Calu3 (cell line): ENCODE results near the gene AP1M1. TPM values are rescaled to one million over a fixed set of nuclear protein-coding genes. Genes with fewer than 3 reads are reported as not detected.
A peak's percentile ranks its signal among the peaks of the same experiment; 100 is the strongest.

Experiments
- Bru-seq: library from RNA; stranded (reverse); fragments of 400-500 nt; gene quantifications from one replicate; lab custom pipeline; 2021; lab: Mats Ljungman, UMichigan
- BruChase-seq, 2 experiments: library from RNA; stranded (reverse); fragments of 400-500 nt; gene quantifications; one replicate each; lab custom pipeline; 2021; lab: Mats Ljungman, UMichigan
- BruUV-seq: library from RNA; stranded (reverse); fragments of 400-500 nt; replicated peaks from 2 replicates; lab custom pipeline; 2021; lab: Mats Ljungman, UMichigan
- CTCF ChIA-PET: fragments of 300-600 bp; sonication (Branson Sonifier 250); formaldehyde crosslinking; loops from one replicate; lab custom pipeline; 2022; ENCODE audit warnings: antibody characterized with exemption; lab: Charles Lee
- DNase-seq: peaks from one replicate; pipeline ENCODE4 v3.0.0; 2022
- H3K27ac Mint-ChIP-seq: one replicate; pipeline ENCODE4 v1.8.0; 2022; ENCODE audit warnings: mixed read lengths; ENCODE audit not compliant: unreplicated experiment
- H3K27me3 Mint-ChIP-seq: one replicate; pipeline ENCODE4 v1.8.0; 2022; ENCODE audit warnings: mixed read lengths; ENCODE audit not compliant: unreplicated experiment
- H3K36me3 Mint-ChIP-seq: one replicate; pipeline ENCODE4 v1.8.0; 2022; ENCODE audit warnings: mild to moderate bottlenecking, moderate library complexity, mixed read lengths; ENCODE audit not compliant: insufficient read depth, unreplicated experiment
- H3K4me1 Mint-ChIP-seq: one replicate; pipeline ENCODE4 v1.8.0; 2022; ENCODE audit warnings: mild to moderate bottlenecking, low read depth, mixed read lengths; ENCODE audit not compliant: unreplicated experiment
- H3K4me3 Mint-ChIP-seq: one replicate; pipeline ENCODE4 v1.8.0; 2022; ENCODE audit warnings: mild to moderate bottlenecking, low read depth, moderate library complexity, mixed read lengths; ENCODE audit not compliant: unreplicated experiment
- H3K9me3 Mint-ChIP-seq: one replicate; pipeline ENCODE4 v1.8.0; 2022; ENCODE audit warnings: low read depth, mixed read lengths; ENCODE audit not compliant: unreplicated experiment
- CTCF ChIP-seq: fragments of 200-600 bp; IDR thresholded peaks from one replicate; pipeline ENCODE4 v1.8.0; 2022; ENCODE audit warnings: antibody characterized with exemption; ENCODE audit not compliant: unreplicated experiment
- intact Hi-C: fragments of 100-400 bp; cut with micrococcal nuclease; formaldehyde crosslinking; loops from one replicate; pipeline ENCODE4 v1.10.0; 2022; ENCODE audit not compliant: unreplicated experiment
- long read RNA-seq: library from polyadenylated mRNA; stranded (forward); transcript quantifications from one replicate; pipeline ENCODE4 v2.0.0, GENCODE V29; 2022
- total RNA-seq: library from RNA; stranded (reverse); gene quantifications from 2 replicates; pipeline ENCODE4 v1.2.3, GENCODE V29; 2022

AP1M1 gene
- total RNA-seq (28.7 and 31.5 TPM in 2 replicates), Bru-seq, nascent RNA (percentile 53 among the genes with signal in this experiment), BruChase-seq, experiment 1, labeled RNA remaining after a 6-hour chase (percentile 61 among the genes with signal in this experiment), BruChase-seq, experiment 2, labeled RNA remaining after a 2-hour chase (percentile 62 among the genes with signal in this experiment)
- long read RNA-seq, full-length matches to known transcripts, result 22 of 30 reads
- long read RNA-seq, partial matches to known transcripts, result 3 of 30 reads
- long read RNA-seq, other reads (novel, unspliced or antisense), result 5 of 30 reads

DNA sequence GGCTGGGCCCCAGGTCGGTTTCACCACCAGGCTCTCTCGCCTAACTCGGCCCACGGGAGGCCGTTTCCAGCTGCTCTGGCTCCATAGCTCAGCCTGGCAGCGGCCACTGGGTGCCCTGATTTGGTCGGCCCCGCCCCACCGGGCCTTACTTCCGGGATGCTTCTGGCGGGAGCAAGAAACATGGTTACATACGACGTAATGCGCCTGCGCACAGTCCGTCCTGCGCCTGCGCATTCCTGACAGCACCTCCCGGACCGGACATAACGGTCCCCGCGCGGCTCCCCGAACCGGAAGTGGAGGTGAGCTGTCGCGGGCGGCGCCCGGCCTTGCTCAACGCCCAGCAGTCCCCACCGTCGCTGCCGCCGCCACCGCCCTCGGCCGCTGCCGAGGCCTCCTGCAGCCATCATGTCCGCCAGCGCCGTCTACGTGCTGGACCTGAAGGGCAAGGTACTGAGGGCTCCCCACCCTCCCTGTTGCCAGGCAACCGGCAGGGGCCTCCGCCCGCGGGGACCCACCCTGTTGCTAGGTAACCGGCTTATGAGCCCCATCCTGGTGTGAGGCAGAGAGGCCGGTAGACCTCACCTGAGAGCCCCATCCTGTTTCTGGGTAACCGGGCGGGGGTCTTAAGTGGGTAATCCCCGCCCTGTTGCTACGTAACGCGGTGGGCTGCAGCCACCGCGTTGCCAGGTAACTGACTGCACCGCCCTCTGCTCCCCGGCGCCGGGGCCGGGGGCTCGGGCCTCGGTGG is at the start of gene AP1M1:
Gene AP1M1 (plus strand): TSS at position 290 of the 748 bp plus-strand sequence. CDS start 116 bp downstream, at position 406.
- H3K27ac Mint-ChIP-seq, result peak within 1 kb of the TSS; percentile 86
- intact Hi-C loops, result no loop called here
- no peaks in the 10 kb centered on the region for H3K9me3 Mint-ChIP-seq
- H3K36me3 Mint-ChIP-seq, result peaks cover 28% of the 10 kb centered on the region
- no peak for TF ChIP-seq CTCF
- peak; percentile 96 for DNase-seq
- no peaks in the 10 kb centered on the region for H3K27me3 Mint-ChIP-seq
- H3K4me3 Mint-ChIP-seq, result peak within 1 kb of the TSS; percentile 81
- no TSS peak for BruUV-seq
- peaks cover 16% of the 10 kb centered on the region for H3K4me1 Mint-ChIP-seq
- CTCF ChIA-PET, result interaction anchor here (0.6 to 1.2 kb wide), 6 partner anchors 10 to 212 kb away, joined by 3 to 4 read pairs (median 3); partner anchors contain the start of gene FAM32A

DNA sequence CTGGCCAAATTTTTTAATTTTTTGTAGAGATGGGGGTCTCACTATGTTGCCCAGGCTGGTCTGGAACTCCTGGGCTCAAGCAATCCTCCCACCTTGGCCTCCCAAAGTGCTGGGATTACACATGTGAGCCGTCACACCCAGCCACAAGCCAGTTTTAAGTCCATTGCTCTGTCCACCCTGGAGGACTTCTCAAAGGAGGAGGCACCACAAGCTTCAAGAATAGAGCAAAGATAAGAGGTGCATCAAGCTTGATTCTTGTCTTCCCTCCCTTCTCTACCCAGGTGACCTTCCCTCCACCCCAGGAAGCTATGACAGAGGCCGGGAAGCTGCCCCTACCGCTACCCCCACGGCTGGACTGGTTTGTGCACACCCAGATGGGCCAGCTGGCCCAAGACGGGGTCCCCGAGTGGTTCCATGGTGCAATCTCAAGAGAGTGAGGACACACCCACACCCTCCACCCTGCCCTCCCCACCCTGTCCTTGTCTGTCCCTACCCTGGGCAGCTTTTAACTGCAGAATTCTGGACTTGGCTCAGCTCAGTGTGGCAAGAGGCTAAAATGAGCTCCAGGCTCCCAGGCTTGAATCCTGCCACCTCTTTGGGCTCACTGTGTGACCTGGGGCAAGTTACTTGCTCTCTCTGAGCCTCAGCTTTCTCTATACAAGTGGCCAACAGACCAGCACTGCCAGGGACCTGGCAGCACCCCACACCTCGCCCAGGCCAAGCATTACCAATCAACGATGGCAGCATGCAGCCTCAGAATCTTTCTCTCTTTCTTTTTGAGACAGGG is 49.1 kb upstream of the AP1M1 start:
- H3K27ac Mint-ChIP-seq, result no peak overlapping the region
- intact Hi-C loops, result no loop called here
- H3K27me3 Mint-ChIP-seq, result no peaks in the 10 kb centered on the region
- no TSS peak for BruUV-seq
- DNase-seq, result no peak
- peaks cover 59% of the 10 kb centered on the region for H3K36me3 Mint-ChIP-seq
- CTCF ChIA-PET, result no interaction called here
- no peak overlapping the region for H3K4me3 Mint-ChIP-seq
- no peaks in the 10 kb centered on the region for H3K9me3 Mint-ChIP-seq
- H3K4me1 Mint-ChIP-seq, result peaks cover 5% of the 10 kb centered on the region
- TF ChIP-seq CTCF, result no peak

DNA sequence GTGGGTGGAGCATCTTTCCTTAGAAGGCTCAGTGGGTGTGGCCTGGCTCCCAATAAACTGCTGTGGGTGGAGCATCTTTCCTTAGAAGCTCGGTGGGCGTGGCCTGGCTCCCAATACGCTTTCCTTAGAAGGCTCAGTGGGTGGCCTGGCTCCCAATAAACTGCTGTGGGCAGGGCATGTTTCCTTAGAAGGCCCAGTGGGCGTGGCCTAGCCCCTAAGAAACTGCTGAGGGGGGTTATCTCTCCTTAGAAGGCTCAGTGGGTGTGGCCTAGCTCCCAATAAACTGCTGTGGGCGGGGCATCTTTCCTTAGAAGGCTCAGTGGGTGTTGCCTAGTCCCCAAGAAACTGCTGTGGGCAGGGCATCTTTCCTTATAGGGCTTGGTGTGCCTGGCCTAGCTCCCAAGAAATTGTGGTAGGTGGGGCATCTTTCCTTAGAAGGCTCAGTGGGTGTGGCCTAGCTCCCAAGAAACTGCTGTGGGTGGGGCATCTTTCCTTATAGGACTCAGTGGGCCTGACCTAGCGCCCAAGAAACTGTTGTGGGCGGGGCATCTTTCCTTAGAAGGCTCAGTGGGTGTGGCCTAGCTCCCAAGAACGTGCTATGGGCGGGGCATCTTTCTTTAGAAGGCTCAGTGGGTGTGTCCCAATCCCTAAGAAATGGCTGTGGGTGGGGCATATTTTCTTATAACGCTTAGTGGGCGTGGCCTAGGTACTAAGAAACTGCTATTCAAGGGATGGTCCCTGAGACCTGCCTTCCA is 44.0 kb upstream of the AP1M1 start:
- intact Hi-C loops, result no loop called here
- no peak overlapping the region for H3K4me3 Mint-ChIP-seq
- no peaks in the 10 kb centered on the region for H3K9me3 Mint-ChIP-seq
- no peak for TF ChIP-seq CTCF
- no peaks in the 10 kb centered on the region for H3K27me3 Mint-ChIP-seq
- no peak overlapping the region for H3K27ac Mint-ChIP-seq
- CTCF ChIA-PET, result no interaction called here
- no peaks in the 10 kb centered on the region for H3K4me1 Mint-ChIP-seq
- no peak for DNase-seq
- H3K36me3 Mint-ChIP-seq, result peaks cover 64% of the 10 kb centered on the region
- BruUV-seq, result no TSS peak

DNA sequence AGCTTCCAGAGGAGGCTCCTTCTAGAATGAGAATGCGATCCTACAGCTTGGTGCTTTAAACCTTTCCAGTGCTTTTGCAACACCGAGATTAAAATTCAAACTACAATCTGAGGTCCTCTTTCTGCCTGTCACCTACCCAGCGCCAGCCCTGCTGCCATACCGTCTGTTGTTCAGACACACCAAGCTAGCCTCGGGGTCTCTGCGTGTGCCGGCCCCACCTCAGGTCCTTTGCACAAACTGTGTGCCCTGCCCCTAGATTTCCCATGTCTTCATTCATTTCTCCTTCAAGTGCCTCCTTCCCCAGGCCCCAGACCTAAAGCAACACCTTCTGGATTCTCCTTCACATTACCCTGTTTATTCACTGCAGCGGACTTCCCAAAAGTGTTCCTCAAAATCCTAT is 43.2 kb upstream of the AP1M1 start:
- Mint-ChIP-seq H3K4me3 (no peak overlapping the region), H3K4me1 (no peaks in the 10 kb centered on the region), H3K9me3 (no peaks in the 10 kb centered on the region), H3K27ac (peak overlapping the region; percentile 42), H3K36me3 (peaks cover 57% of the 10 kb centered on the region), H3K27me3 (no peaks in the 10 kb centered on the region)
- TF ChIP-seq CTCF, result no peak
- no TSS peak for BruUV-seq
- CTCF ChIA-PET, result no interaction called here
- intact Hi-C loops, result no loop called here
- no peak for DNase-seq
